ENCODE results near the gene HEBP2. TPM values are rescaled to one million over a fixed set of nuclear protein-coding genes. Genes with fewer than 3 reads are reported as not detected.

The HEBP2 gene
- total and polyA plus RNA-seq, 2 experiments from 2014 or later: 25.6 to 118 TPM

DNA sequence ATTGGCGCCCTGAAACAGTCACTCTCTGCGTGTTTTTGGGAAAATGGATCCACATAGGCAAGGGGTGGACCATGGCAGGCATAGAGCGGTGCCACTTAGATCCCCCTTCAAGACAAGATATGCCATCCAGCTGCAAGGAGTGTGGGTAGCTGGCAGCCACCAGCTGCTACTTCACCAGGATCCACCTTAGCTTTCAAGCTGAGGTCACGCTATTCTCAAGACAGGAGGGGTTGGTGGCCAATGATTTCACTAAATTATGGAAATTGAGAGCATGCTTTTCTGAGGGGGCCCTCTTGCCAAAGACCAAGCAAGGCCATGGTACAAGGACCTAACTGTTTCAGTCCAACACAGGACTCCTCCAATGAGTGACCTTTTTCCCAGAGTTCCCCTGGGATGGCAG lies 16.3 kb downstream of the HEBP2 start:
- H3K36me3 ChIP-seq (ENCODE audit: insufficient read depth): no peaks in the 10 kb centered on the region; the same call in 1 of the 2 replicates

More for the DNA sequence above, 16.3 kb downstream of the HEBP2 start:
- peaks cover 10% of the 10 kb centered on the region for H3K27me3 Mint-ChIP-seq (ENCODE audit: insufficient read depth, low read depth, poor library complexity)
- H2AFZ ChIP-seq: no peak overlapping the region
- peaks cover 41% of the 10 kb centered on the region for H3K36me3 Mint-ChIP-seq (ENCODE audit: low read depth)
- no peaks in the 10 kb centered on the region for H3K79me2 ChIP-seq (replicated peaks; ENCODE audit: insufficient read depth)
- DNase-seq (ENCODE audit: low spot score) (no peak), ATAC-seq (no peak)
- H3F3A ChIP-seq (replicated peaks; ENCODE audit: low read depth): no peaks in the 10 kb centered on the region
- no peaks in the 10 kb centered on the region for H3K27me3 ChIP-seq (ENCODE audit: insufficient read depth)
- no peak overlapping the region for H3K27ac Mint-ChIP-seq
- no peaks in the 10 kb centered on the region; the same call in 1 of the 2 replicates for H4K20me1 ChIP-seq (replicated peaks; ENCODE audit: insufficient read depth)
- TF ChIP-seq, protein P1, sequence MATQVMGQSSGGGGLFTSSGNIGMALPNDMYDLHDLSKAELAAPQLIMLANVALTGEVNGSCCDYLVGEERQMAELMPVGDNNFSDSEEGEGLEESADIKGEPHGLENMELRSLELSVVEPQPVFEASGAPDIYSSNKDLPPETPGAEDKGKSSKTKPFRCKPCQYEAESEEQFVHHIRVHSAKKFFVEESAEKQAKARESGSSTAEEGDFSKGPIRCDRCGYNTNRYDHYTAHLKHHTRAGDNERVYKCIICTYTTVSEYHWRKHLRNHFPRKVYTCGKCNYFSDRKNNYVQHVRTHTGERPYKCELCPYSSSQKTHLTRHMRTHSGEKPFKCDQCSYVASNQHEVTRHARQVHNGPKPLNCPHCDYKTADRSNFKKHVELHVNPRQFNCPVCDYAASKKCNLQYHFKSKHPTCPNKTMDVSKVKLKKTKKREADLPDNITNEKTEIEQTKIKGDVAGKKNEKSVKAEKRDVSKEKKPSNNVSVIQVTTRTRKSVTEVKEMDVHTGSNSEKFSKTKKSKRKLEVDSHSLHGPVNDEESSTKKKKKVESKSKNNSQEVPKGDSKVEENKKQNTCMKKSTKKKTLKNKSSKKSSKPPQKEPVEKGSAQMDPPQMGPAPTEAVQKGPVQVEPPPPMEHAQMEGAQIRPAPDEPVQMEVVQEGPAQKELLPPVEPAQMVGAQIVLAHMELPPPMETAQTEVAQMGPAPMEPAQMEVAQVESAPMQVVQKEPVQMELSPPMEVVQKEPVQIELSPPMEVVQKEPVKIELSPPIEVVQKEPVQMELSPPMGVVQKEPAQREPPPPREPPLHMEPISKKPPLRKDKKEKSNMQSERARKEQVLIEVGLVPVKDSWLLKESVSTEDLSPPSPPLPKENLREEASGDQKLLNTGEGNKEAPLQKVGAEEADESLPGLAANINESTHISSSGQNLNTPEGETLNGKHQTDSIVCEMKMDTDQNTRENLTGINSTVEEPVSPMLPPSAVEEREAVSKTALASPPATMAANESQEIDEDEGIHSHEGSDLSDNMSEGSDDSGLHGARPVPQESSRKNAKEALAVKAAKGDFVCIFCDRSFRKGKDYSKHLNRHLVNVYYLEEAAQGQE (IDR thresholded peaks at IDR 0.05; ENCODE audit: unreplicated experiment): no peak
- TF ChIP-seq POLR2AphosphoS5 (IDR thresholded peaks at IDR 0.05; ENCODE audit: low read depth) (no peak), EZH2 (IDR thresholded peaks at IDR 0.05; ENCODE audit: low read depth, unreplicated experiment) (no peak), STAT1 (IDR thresholded peaks at IDR 0.05; ENCODE audit: unreplicated experiment) (no peak), ZNF331 (CRISPR knock-in tag; IDR thresholded peaks at IDR 0.05; ENCODE audit: low read depth) (no peak), ZNF114 (CRISPR knock-in tag; IDR thresholded peaks at IDR 0.05) (no peak), JUNB (IDR thresholded peaks at IDR 0.05; ENCODE audit: unreplicated experiment) (no peak), NANOG (IDR thresholded peaks at IDR 0.05; ENCODE audit: borderline replicate concordance) (no peak), EZH2phosphoT487 (IDR thresholded peaks at IDR 0.05; ENCODE audit: unreplicated experiment) (no peak), CREB1 (CRISPR knock-in tag; IDR thresholded peaks at IDR 0.05; ENCODE audit: low read depth) (no peak)
- TF ChIP-seq, protein P2, sequence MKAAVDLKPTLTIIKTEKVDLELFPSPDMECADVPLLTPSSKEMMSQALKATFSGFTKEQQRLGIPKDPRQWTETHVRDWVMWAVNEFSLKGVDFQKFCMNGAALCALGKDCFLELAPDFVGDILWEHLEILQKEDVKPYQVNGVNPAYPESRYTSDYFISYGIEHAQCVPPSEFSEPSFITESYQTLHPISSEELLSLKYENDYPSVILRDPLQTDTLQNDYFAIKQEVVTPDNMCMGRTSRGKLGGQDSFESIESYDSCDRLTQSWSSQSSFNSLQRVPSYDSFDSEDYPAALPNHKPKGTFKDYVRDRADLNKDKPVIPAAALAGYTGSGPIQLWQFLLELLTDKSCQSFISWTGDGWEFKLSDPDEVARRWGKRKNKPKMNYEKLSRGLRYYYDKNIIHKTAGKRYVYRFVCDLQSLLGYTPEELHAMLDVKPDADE (IDR thresholded peaks at IDR 0.05): no peak
- TF ChIP-seq, protein P3, sequence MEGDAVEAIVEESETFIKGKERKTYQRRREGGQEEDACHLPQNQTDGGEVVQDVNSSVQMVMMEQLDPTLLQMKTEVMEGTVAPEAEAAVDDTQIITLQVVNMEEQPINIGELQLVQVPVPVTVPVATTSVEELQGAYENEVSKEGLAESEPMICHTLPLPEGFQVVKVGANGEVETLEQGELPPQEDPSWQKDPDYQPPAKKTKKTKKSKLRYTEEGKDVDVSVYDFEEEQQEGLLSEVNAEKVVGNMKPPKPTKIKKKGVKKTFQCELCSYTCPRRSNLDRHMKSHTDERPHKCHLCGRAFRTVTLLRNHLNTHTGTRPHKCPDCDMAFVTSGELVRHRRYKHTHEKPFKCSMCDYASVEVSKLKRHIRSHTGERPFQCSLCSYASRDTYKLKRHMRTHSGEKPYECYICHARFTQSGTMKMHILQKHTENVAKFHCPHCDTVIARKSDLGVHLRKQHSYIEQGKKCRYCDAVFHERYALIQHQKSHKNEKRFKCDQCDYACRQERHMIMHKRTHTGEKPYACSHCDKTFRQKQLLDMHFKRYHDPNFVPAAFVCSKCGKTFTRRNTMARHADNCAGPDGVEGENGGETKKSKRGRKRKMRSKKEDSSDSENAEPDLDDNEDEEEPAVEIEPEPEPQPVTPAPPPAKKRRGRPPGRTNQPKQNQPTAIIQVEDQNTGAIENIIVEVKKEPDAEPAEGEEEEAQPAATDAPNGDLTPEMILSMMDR (conservative IDR thresholded peaks at IDR 0.05; ENCODE audit: low read depth in 2 of 2): no peak
- TF ChIP-seq, protein P4, sequence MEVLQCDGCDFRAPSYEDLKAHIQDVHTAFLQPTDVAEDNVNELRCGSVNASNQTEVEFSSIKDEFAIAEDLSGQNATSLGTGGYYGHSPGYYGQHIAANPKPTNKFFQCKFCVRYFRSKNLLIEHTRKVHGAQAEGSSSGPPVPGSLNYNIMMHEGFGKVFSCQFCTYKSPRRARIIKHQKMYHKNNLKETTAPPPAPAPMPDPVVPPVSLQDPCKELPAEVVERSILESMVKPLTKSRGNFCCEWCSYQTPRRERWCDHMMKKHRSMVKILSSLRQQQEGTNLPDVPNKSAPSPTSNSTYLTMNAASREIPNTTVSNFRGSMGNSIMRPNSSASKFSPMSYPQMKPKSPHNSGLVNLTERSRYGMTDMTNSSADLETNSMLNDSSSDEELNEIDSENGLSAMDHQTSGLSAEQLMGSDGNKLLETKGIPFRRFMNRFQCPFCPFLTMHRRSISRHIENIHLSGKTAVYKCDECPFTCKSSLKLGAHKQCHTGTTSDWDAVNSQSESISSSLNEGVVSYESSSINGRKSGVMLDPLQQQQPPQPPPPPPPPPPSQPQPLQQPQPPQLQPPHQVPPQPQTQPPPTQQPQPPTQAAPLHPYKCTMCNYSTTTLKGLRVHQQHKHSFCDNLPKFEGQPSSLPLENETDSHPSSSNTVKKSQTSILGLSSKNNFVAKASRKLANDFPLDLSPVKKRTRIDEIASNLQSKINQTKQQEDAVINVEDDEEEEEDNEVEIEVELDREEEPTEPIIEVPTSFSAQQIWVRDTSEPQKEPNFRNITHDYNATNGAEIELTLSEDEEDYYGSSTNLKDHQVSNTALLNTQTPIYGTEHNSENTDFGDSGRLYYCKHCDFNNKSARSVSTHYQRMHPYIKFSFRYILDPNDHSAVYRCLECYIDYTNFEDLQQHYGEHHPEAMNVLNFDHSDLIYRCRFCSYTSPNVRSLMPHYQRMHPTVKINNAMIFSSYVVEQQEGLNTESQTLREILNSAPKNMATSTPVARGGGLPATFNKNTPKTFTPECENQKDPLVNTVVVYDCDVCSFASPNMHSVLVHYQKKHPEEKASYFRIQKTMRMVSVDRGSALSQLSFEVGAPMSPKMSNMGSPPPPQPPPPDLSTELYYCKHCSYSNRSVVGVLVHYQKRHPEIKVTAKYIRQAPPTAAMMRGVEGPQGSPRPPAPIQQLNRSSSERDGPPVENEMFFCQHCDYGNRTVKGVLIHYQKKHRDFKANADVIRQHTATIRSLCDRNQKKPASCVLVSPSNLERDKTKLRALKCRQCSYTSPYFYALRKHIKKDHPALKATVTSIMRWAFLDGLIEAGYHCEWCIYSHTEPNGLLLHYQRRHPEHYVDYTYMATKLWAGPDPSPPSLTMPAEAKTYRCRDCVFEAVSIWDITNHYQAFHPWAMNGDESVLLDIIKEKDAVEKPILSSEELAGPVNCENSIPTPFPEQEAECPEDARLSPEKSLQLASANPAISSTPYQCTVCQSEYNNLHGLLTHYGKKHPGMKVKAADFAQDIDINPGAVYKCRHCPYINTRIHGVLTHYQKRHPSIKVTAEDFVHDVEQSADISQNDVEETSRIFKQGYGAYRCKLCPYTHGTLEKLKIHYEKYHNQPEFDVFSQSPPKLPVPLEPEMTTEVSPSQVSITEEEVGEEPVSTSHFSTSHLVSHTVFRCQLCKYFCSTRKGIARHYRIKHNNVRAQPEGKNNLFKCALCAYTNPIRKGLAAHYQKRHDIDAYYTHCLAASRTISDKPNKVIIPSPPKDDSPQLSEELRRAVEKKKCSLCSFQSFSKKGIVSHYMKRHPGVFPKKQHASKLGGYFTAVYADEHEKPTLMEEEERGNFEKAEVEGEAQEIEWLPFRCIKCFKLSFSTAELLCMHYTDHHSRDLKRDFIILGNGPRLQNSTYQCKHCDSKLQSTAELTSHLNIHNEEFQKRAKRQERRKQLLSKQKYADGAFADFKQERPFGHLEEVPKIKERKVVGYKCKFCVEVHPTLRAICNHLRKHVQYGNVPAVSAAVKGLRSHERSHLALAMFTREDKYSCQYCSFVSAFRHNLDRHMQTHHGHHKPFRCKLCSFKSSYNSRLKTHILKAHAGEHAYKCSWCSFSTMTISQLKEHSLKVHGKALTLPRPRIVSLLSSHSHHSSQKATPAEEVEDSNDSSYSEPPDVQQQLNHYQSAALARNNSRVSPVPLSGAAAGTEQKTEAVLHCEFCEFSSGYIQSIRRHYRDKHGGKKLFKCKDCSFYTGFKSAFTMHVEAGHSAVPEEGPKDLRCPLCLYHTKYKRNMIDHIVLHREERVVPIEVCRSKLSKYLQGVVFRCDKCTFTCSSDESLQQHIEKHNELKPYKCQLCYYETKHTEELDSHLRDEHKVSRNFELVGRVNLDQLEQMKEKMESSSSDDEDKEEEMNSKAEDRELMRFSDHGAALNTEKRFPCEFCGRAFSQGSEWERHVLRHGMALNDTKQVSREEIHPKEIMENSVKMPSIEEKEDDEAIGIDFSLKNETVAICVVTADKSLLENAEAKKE (CRISPR knock-in tag; IDR thresholded peaks at IDR 0.05): no peak
- no peaks in the 10 kb centered on the region for H3K4me1 ChIP-seq (ENCODE audit: insufficient read depth)
- H3K4me3 ChIP-seq: no peak overlapping the region
- no peak overlapping the region for H3K4me2 ChIP-seq
- H3K27ac ChIP-seq (ENCODE audit: low read depth): no peak overlapping the region
- no peaks in the 10 kb centered on the region for H3K9me3 Mint-ChIP-seq
- no peaks in the 10 kb centered on the region for H3K4me1 Mint-ChIP-seq
- no peak overlapping the region for H3K4me3 Mint-ChIP-seq
- H3K9me2 ChIP-seq (ENCODE audit: insufficient read depth): no peaks in the 10 kb centered on the region
